WTC11 (cell line): ENCODE results near the gene CA10. TPM values are rescaled to one million over a fixed set of nuclear protein-coding genes. Genes with fewer than 3 reads are reported as not detected.

ENCODE experiments used
- ATAC-seq: fragments of 200-7000 bp; cut with Tn5 transposase; 2 replicates; pipeline ENCODE4 v1.10.0; 2021; ENCODE audit warnings: mild to moderate bottlenecking, moderate library complexity
- CTCF ChIA-PET: fragments of 300-600 bp; sonication (Branson Sonifier 250); formaldehyde crosslinking; loops from one replicate; lab custom pipeline; 2021; ENCODE audit warnings: antibody characterized with exemption; lab: Charles Lee
- POLR2A ChIA-PET: fragments of 350-600 bp; sonication (Branson Sonifier 250); formaldehyde crosslinking; loops from one replicate; lab custom pipeline; 2021; ENCODE audit warnings: antibody characterized with exemption; lab: Charles Lee
- DNase-seq: peaks from one replicate; pipeline ENCODE4 v3.0.0; 2021; ENCODE audit warnings: low spot score
- H3K27ac Mint-ChIP-seq: 2 replicates; pipeline ENCODE4 v1.8.0; 2021; ENCODE audit warnings: mixed read lengths
- H3K27me3 Mint-ChIP-seq: 2 replicates; pipeline ENCODE4 v1.8.0; 2021; ENCODE audit warnings: low read depth, mild to moderate bottlenecking, moderate library complexity, mixed read lengths
- H3K36me3 Mint-ChIP-seq: 2 replicates; pipeline ENCODE4 v1.8.0; 2021; ENCODE audit warnings: mixed read lengths
- H3K4me1 Mint-ChIP-seq: 2 replicates; pipeline ENCODE4 v1.8.0; 2022; ENCODE audit warnings: mixed read lengths
- H3K4me3 Mint-ChIP-seq: 2 replicates; pipeline ENCODE4 v1.8.0; 2021; ENCODE audit warnings: mild to moderate bottlenecking, moderate library complexity, mixed read lengths
- H3K9me3 Mint-ChIP-seq: 2 replicates; pipeline ENCODE4 v1.8.0; 2021; ENCODE audit warnings: mixed read lengths
- ATF1 ChIP-seq: sonication (generic); formaldehyde crosslinking; IDR thresholded peaks from 2 replicates; pipeline ENCODE4 v1.8.1; 2023; ENCODE audit warnings: mild to moderate bottlenecking, moderate library complexity, missing genetic modification reagents
- CREM ChIP-seq: sonication (generic); formaldehyde crosslinking; IDR thresholded peaks from 2 replicates; pipeline ENCODE4 v1.8.1; 2022; ENCODE audit warnings: mild to moderate bottlenecking, missing genetic modification reagents, moderate library complexity
- ELF4 ChIP-seq: sonication (generic); formaldehyde crosslinking; IDR thresholded peaks from 2 replicates; pipeline ENCODE4 v1.8.1; 2022; ENCODE audit warnings: low read depth, mild to moderate bottlenecking, moderate library complexity, missing genetic modification reagents
- FOXP4 ChIP-seq: sonication (generic); formaldehyde crosslinking; IDR thresholded peaks from 2 replicates; pipeline ENCODE4 v1.8.0; 2022; ENCODE audit warnings: mild to moderate bottlenecking, missing genetic modification reagents
- NR2C2 ChIP-seq: sonication (generic); formaldehyde crosslinking; IDR thresholded peaks from 2 replicates; pipeline ENCODE4 v1.8.0; 2022; ENCODE audit warnings: mild to moderate bottlenecking, missing genetic modification reagents
- SMAD4 ChIP-seq: sonication (generic); formaldehyde crosslinking; IDR thresholded peaks from 2 replicates; pipeline ENCODE4 v1.8.0; 2022; ENCODE audit warnings: mild to moderate bottlenecking, missing genetic modification reagents
- SP1 ChIP-seq: sonication (generic); formaldehyde crosslinking; conservative IDR thresholded peaks from 2 replicates; pipeline ENCODE4 v1.8.1; 2022; ENCODE audit warnings: missing genetic modification reagents
- ZBTB43 ChIP-seq: sonication (generic); formaldehyde crosslinking; IDR thresholded peaks from 2 replicates; pipeline ENCODE4 v1.8.1; 2023; ENCODE audit warnings: mild to moderate bottlenecking, missing genetic modification reagents
- ZNF232 ChIP-seq: sonication (generic); formaldehyde crosslinking; IDR thresholded peaks from 2 replicates; pipeline ENCODE4 v1.8.0; 2022; ENCODE audit warnings: mild to moderate bottlenecking, missing genetic modification reagents
- total RNA-seq: library from RNA; stranded (reverse); gene quantifications from 3 replicates; pipeline ENCODE4 v1.2.3, GENCODE V29; 2021
- TF ChIP-seq, protein P1 (sequence below): sonication (generic); formaldehyde crosslinking; IDR thresholded peaks from 2 replicates; pipeline ENCODE4 v1.8.1; 2023; ENCODE audit warnings: mild to moderate bottlenecking, missing genetic modification reagents
- TF ChIP-seq, protein P2 (sequence below): sonication (generic); formaldehyde crosslinking; IDR thresholded peaks from 2 replicates; pipeline ENCODE4 v1.8.0; 2022; ENCODE audit warnings: missing genetic modification reagents
- TF ChIP-seq, protein P3 (sequence below): fragments of 250-450 bp; sonication (Bioruptor Pico); IDR thresholded peaks from 2 replicates; pipeline ENCODE4 v1.9.0; 2021; ENCODE audit warnings: moderate library complexity, mild to moderate bottlenecking, inconsistent platforms, borderline replicate concordance

Gene CA10
- total RNA-seq, 1 experiment from 2014 or later, result 0.90 TPM

GRCh38 chr17:52181782-52182181, 23.3 kb upstream of the CA10 start (continued):
- no peak for TF ChIP-seq ZNF232 (CRISPR knock-in tag)
- TF ChIP-seq, protein P1, sequence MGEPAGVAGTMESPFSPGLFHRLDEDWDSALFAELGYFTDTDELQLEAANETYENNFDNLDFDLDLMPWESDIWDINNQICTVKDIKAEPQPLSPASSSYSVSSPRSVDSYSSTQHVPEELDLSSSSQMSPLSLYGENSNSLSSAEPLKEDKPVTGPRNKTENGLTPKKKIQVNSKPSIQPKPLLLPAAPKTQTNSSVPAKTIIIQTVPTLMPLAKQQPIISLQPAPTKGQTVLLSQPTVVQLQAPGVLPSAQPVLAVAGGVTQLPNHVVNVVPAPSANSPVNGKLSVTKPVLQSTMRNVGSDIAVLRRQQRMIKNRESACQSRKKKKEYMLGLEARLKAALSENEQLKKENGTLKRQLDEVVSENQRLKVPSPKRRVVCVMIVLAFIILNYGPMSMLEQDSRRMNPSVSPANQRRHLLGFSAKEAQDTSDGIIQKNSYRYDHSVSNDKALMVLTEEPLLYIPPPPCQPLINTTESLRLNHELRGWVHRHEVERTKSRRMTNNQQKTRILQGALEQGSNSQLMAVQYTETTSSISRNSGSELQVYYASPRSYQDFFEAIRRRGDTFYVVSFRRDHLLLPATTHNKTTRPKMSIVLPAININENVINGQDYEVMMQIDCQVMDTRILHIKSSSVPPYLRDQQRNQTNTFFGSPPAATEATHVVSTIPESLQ (CRISPR knock-in tag), result no peak
- no peak for TF ChIP-seq SMAD4
- TF ChIP-seq, protein P2, sequence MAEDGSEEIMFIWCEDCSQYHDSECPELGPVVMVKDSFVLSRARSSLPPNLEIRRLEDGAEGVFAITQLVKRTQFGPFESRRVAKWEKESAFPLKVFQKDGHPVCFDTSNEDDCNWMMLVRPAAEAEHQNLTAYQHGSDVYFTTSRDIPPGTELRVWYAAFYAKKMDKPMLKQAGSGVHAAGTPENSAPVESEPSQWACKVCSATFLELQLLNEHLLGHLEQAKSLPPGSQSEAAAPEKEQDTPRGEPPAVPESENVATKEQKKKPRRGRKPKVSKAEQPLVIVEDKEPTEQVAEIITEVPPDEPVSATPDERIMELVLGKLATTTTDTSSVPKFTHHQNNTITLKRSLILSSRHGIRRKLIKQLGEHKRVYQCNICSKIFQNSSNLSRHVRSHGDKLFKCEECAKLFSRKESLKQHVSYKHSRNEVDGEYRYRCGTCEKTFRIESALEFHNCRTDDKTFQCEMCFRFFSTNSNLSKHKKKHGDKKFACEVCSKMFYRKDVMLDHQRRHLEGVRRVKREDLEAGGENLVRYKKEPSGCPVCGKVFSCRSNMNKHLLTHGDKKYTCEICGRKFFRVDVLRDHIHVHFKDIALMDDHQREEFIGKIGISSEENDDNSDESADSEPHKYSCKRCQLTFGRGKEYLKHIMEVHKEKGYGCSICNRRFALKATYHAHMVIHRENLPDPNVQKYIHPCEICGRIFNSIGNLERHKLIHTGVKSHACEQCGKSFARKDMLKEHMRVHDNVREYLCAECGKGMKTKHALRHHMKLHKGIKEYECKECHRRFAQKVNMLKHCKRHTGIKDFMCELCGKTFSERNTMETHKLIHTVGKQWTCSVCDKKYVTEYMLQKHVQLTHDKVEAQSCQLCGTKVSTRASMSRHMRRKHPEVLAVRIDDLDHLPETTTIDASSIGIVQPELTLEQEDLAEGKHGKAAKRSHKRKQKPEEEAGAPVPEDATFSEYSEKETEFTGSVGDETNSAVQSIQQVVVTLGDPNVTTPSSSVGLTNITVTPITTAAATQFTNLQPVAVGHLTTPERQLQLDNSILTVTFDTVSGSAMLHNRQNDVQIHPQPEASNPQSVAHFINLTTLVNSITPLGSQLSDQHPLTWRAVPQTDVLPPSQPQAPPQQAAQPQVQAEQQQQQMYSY (CRISPR knock-in tag), result no peak

DNA sequence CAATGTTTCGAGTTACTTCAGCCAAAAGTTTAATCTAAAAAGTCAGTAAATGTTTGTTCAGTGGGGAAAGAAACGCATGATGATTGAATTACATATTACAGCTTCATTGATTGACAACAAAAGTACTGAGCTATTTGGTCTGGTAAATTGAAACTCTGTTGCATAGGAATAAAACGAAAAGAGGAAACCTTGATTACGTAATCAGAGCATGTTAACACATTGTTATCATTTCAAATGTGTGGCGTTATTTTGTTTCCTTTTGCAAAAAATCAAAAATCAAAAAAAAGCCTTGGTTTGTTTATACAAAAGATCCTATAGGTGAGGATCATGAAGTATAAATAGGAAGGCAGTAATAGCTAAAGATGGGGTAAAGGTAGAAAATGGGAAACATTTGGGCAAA, 19.5 kb upstream of the CA10 start:
- ChIA-PET POLR2A (no interaction called here), CTCF (interaction anchor here (0.7 kb wide), 1 partner anchor 414 kb away, joined by 3 read pairs; no protein-coding TSS in a partner anchor)
- no peak overlapping the region for H3K4me3 Mint-ChIP-seq
- peaks cover 54% of the 10 kb centered on the region for H3K9me3 Mint-ChIP-seq
- H3K27me3 Mint-ChIP-seq, result no peaks in the 10 kb centered on the region
- H3K4me1 Mint-ChIP-seq, result peaks cover 10% of the 10 kb centered on the region
- ATAC-seq, result no peak
- DNase-seq, result no peak
- no peak overlapping the region for H3K27ac Mint-ChIP-seq
- no peak for TF ChIP-seq ATF1 (CRISPR knock-in tag)
- no peak for TF ChIP-seq SMAD4
- no peak for TF ChIP-seq CREM (CRISPR knock-in tag)
- no peak for TF ChIP-seq ZBTB43
- TF ChIP-seq, all 79 proteins: peak for 0
- H3K36me3 Mint-ChIP-seq, result peaks cover 16% of the 10 kb centered on the region

DNA sequence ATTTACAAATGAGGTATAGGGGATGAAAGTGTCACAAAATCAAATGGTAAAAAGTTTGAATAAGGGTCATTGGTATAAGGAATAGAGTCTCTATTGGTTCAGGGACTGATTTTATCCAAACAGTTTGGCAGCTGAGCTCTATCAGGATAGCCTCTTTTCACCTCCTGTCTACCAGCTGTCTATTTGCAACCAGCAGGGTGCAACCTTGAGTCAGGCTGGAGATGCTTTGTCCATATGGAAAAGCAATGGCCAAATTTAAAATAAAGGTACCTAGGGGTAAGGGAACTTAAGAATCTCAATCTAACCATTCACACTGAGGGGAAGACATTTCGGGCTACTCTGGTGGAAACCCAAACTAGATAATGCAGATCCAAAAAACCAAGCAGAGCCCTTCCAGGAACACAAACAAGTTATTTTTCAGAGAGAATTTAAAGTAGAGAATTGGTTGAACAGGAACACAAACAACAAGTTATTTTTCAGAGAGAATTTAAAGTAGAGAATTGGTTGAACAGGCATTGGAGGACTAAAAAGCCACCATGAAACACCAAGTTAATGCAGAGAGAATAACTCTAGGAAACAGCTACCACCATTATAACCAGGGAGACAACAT, 12.6 kb upstream of the CA10 start:
- Mint-ChIP-seq H3K27me3 (peaks cover 6% of the 10 kb centered on the region; the same call in 1 of the 2 replicates), H3K27ac (no peak overlapping the region), H3K36me3 (peaks cover 29% of the 10 kb centered on the region), H3K9me3 (peaks cover 54% of the 10 kb centered on the region), H3K4me3 (no peak overlapping the region), H3K4me1 (no peaks in the 10 kb centered on the region)
- TF ChIP-seq NR2C2, result no peak
- TF ChIP-seq ELF4, result no peak
- TF ChIP-seq SP1 (CRISPR knock-in tag), result no peak
- TF ChIP-seq, protein P3, sequence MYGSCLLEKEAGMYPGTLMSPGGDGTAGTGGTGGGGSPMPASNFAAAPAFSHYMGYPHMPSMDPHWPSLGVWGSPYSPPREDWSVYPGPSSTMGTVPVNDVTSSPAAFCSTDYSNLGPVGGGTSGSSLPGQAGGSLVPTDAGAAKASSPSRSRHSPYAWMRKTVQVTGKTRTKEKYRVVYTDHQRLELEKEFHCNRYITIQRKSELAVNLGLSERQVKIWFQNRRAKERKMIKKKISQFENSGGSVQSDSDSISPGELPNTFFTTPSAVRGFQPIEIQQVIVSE, result no peak
- no peak for TF ChIP-seq FOXP4
- CTCF ChIA-PET, result interaction anchor here (0.6 to 1.6 kb wide), 8 partner anchors 8 to 768 kb away, joined by 3 to 4 read pairs (median 3); no protein-coding TSS in a partner anchor
- ATAC-seq, result peak; percentile 34; the same call in 1 of the 2 replicates
- POLR2A ChIA-PET, result no interaction called here
- peak; percentile 20 for DNase-seq
